H9 (cell line): ENCODE results near the gene NET1. TPM values are rescaled to one million over a fixed set of nuclear protein-coding genes. Genes with fewer than 3 reads are reported as not detected.

Experiments used
- DNase-seq: peaks from one replicate; pipeline ENCODE4 v3.0.0-alpha.2; 2017
- H2AFZ ChIP-seq: one replicate; pipeline ENCODE4 v1.6.1; 2013; ENCODE audit warnings: mild to moderate bottlenecking, low read length, control low read depth, moderate library complexity
- H2AK5ac ChIP-seq: 2 replicates; pipeline ENCODE4 v1.6.1; 2013; ENCODE audit warnings: low read length, control low read depth, mixed read lengths; ENCODE audit not compliant: insufficient read length
- H2BK120ac ChIP-seq: one replicate; pipeline ENCODE4 v1.6.1; 2013; ENCODE audit warnings: low read depth, mild to moderate bottlenecking, low read length, control low read depth, inconsistent platforms; ENCODE audit not compliant: poor library complexity, severe bottlenecking
- H2BK12ac ChIP-seq: 2 replicates; pipeline ENCODE4 v1.6.1; 2013; ENCODE audit warnings: low read length, control low read depth, mixed read lengths, low read depth; ENCODE audit not compliant: insufficient read length
- H2BK15ac ChIP-seq: 2 replicates; pipeline ENCODE4 v1.6.1; 2013; ENCODE audit warnings: low read depth, low read length, control low read depth
- H2BK20ac ChIP-seq: one replicate; pipeline ENCODE4 v1.6.1; 2013; ENCODE audit warnings: low read depth, mild to moderate bottlenecking, low read length, control low read depth, inconsistent platforms; ENCODE audit not compliant: poor library complexity, severe bottlenecking
- H2BK5ac ChIP-seq: 2 replicates; pipeline ENCODE4 v1.6.1; 2013; ENCODE audit warnings: low read length, control low read depth, mixed read lengths; ENCODE audit not compliant: insufficient read length
- H3K14ac ChIP-seq: 2 replicates; pipeline ENCODE4 v1.6.1; 2013; ENCODE audit warnings: low read length, control low read depth; ENCODE audit not compliant: insufficient read depth
- H3K18ac ChIP-seq: 2 replicates; pipeline ENCODE4 v1.6.1; 2013; ENCODE audit warnings: low read depth, mild to moderate bottlenecking, mixed read lengths, low read length, control low read depth; ENCODE audit not compliant: insufficient read length
- H3K23ac ChIP-seq: 2 replicates; pipeline ENCODE4 v1.6.1; 2013; ENCODE audit warnings: low read length, control low read depth, mixed read lengths, low read depth; ENCODE audit not compliant: insufficient read length
- H3K23me2 ChIP-seq: 2 replicates; pipeline ENCODE4 v1.6.1; 2013; ENCODE audit warnings: low read depth, mild to moderate bottlenecking, mixed read lengths, low read length, control low read depth; ENCODE audit not compliant: insufficient read length, poor library complexity, severe bottlenecking
- H3K27ac ChIP-seq: 2 replicates; pipeline ENCODE4 v1.5.1; 2013; ENCODE audit warnings: low read length, control low read depth, mixed read lengths, low read depth; ENCODE audit not compliant: insufficient read length
- H3K27me3 ChIP-seq: 2 replicates; pipeline ENCODE4 v1.6.1; 2013; ENCODE audit warnings: low read length, control low read depth, inconsistent platforms; ENCODE audit not compliant: insufficient read depth
- H3K4ac ChIP-seq: 2 replicates; pipeline ENCODE4 v1.6.1; 2013; ENCODE audit warnings: low read depth, mild to moderate bottlenecking, control low read depth, inconsistent platforms, low read length, moderate library complexity
- H3K4me1 ChIP-seq: 2 replicates; pipeline ENCODE4 v1.6.1; 2013; ENCODE audit warnings: low read length, control low read depth, inconsistent platforms; ENCODE audit not compliant: insufficient read depth
- H3K4me2 ChIP-seq: 2 replicates; pipeline ENCODE4 v1.6.1; 2013; ENCODE audit warnings: low read length, control low read depth, mixed read lengths; ENCODE audit not compliant: insufficient read length, insufficient read depth
- H3K56ac ChIP-seq: 2 replicates; pipeline ENCODE4 v1.6.1; 2013; ENCODE audit warnings: low read depth, mild to moderate bottlenecking, mixed read lengths, low read length, control low read depth; ENCODE audit not compliant: insufficient read length
- H3K79me1 ChIP-seq: 2 replicates; pipeline ENCODE4 v1.6.1; 2013; ENCODE audit warnings: low read depth, mild to moderate bottlenecking, moderate library complexity, low read length, control low read depth, inconsistent platforms; ENCODE audit not compliant: insufficient read depth, poor library complexity, severe bottlenecking
- H3K79me2 ChIP-seq: 2 replicates; pipeline ENCODE4 v1.6.1; 2013; ENCODE audit warnings: low read length, control low read depth, inconsistent platforms; ENCODE audit not compliant: insufficient read depth
- H3K9ac ChIP-seq: 2 replicates; pipeline ENCODE4 v1.6.1; 2013; ENCODE audit warnings: low read length, control low read depth, mixed read lengths; ENCODE audit not compliant: insufficient read length; ENCODE audit errors: extremely low read depth
- H3K9me3 ChIP-seq: one replicate; pipeline ENCODE4 v1.6.1; 2013; ENCODE audit warnings: low read depth, low read length, inconsistent platforms; ENCODE audit not compliant: control insufficient read depth
- H3T11ph ChIP-seq: one replicate; pipeline ENCODE4 v1.6.1; 2013; ENCODE audit warnings: mild to moderate bottlenecking, low read length, control low read depth, inconsistent platforms
- H4K20me1 ChIP-seq: one replicate; pipeline ENCODE4 v1.6.1; 2013; ENCODE audit not compliant: control insufficient read depth, insufficient read length, insufficient read depth
- H4K5ac ChIP-seq: 2 replicates; pipeline ENCODE4 v1.6.1; 2013; ENCODE audit warnings: low read depth, mild to moderate bottlenecking, mixed read lengths, low read length, control low read depth; ENCODE audit not compliant: insufficient read length
- H4K8ac ChIP-seq: replicated peaks from 2 replicates; pipeline ENCODE4 v1.6.1; 2013; ENCODE audit warnings: low read length, control low read depth, mixed read lengths, low read depth; ENCODE audit not compliant: insufficient read length
- H4K91ac ChIP-seq: 2 replicates; pipeline ENCODE4 v1.6.1; 2013; ENCODE audit warnings: low read depth, mild to moderate bottlenecking, moderate library complexity, mixed read lengths, low read length, control low read depth; ENCODE audit not compliant: insufficient read length
- H3K27ac Mint-ChIP-seq, 3 experiments: 2 replicates in 2 of 3; 3 replicates in 1 of 3; pipeline ENCODE4 v1.8.0; 2020 to 2021; ENCODE audit warnings: mixed read lengths in 3 of 3, mild to moderate bottlenecking in 1 of 3, moderate library complexity in 1 of 3
- H3K27me3 Mint-ChIP-seq: 2 replicates; pipeline ENCODE4 v1.8.0; 2021; ENCODE audit warnings: low read depth, mild to moderate bottlenecking, moderate library complexity, mixed read lengths
- H3K36me3 Mint-ChIP-seq, 3 experiments: 2 replicates in 2 of 3; 3 replicates in 1 of 3; pipeline ENCODE4 v1.8.0; 2020 to 2021; ENCODE audit warnings: low read depth in 3 of 3, mixed read lengths in 3 of 3; ENCODE audit not compliant: insufficient read depth in 1 of 3
- H3K4me1 Mint-ChIP-seq, 2 experiments: 2 replicates each; pipeline ENCODE4 v1.8.0; 2020; ENCODE audit warnings: mixed read lengths in 2 of 2
- H3K4me3 Mint-ChIP-seq, 2 experiments: 2 replicates in 1 of 2; 3 replicates in 1 of 2; pipeline ENCODE4 v1.8.0; 2020 to 2021; ENCODE audit warnings: mild to moderate bottlenecking in 2 of 2, mixed read lengths in 2 of 2, moderate library complexity in 1 of 2
- H3K9me3 Mint-ChIP-seq, 2 experiments: 2 replicates in 1 of 2; 3 replicates in 1 of 2; pipeline ENCODE4 v1.8.0; 2020; ENCODE audit warnings: mild to moderate bottlenecking in 2 of 2, mixed read lengths in 2 of 2, moderate library complexity in 1 of 2
- CTCF ChIP-seq: fragments of 200-600 bp; sonication (generic); conservative IDR thresholded peaks from 3 replicates; pipeline ENCODE4 v1.8.0; 2021; ENCODE audit warnings: antibody characterized with exemption, mild to moderate bottlenecking
- WGBS: extraction: QIAGEN DNeasy Blood & Tissue Kit; methylation state at CpG from one replicate; pipeline ENCODE4 v1.1.7; 2013; ENCODE audit warnings: missing lambda C conversion rate, low lambda C conversion rate, mixed read lengths; ENCODE audit not compliant: insufficient read length; ENCODE audit errors: extremely low coverage; 5-methylcytosine and 5-hydroxymethylcytosine counted together
- total RNA-seq: library from RNA; stranded (reverse); gene quantifications from 2 replicates; pipeline ENCODE4 v1.2.1, GENCODE V29; 2021

The NET1 gene
- total RNA-seq, 1 experiment from 2014 or later: 50.6 TPM

DNA sequence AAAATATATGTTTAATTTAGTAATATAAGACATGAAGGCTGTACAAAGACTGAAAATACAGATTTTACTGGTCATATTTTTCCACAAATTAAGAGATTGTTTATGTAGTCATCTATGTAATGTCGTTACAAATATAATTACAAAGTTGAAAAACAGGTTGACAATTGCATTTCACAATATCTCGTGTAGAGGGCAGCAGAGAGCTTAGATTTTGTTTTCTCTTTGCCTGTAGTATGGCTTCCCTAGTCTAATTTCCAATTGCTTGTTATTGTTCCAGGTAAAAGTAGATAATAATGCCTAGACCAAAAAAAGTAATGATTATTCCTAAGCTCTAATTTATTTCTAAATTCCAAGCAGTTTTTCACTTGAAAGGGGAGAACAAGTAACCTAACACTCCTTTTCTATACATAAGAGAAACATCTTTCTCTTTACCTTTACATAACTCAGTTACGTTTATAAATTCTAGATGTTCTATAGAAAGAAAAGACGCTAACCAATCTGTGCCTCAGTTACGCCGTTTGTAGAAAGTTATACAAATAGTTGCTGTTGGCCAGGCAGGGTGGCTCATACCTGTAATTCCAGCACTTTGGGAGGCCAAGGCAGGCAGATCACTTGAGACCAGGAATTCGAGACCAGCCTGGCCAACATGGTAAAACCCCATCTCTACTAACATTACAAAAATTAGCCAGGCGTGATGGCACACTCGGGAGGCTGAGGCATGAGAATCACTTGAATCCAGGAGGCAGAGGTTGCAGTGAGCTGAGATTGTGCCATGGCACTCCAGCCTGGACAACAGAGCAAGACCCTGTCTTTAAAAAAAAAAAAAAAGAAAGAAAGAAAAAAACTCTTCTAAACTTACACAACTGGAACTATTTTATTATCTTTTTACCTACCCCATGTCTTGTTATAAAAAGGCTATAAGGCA is 30.0 kb downstream of the NET1 start:
- Mint-ChIP-seq H3K27ac (no peak overlapping the region; a peak in 1 of 7 replicates), H3K36me3 (peaks cover 0 to 2% (median 0%) of the 10 kb centered on the region in 3 experiments; a peak in 4 of 7 replicates), H3K27me3 (no peaks in the 10 kb centered on the region), H3K4me1 (peaks cover 15 to 16% of the 10 kb centered on the region in 2 experiments), H3K9me3 (no peaks in the 10 kb centered on the region), H3K4me3 (no peak overlapping the region)
- no peaks in the 10 kb centered on the region for H3K4me1 ChIP-seq
- H2AK5ac ChIP-seq: no peak overlapping the region
- no peak overlapping the region for H3K9ac ChIP-seq
- no peaks in the 10 kb centered on the region for H4K20me1 ChIP-seq
- H3K14ac ChIP-seq: no peak overlapping the region
- no peak overlapping the region for H2BK12ac ChIP-seq
- H3K4ac ChIP-seq: no peak overlapping the region
- H3T11ph ChIP-seq: no peak overlapping the region
- H4K8ac ChIP-seq: no peak overlapping the region
- no CpG with 5 or more reads among the region's 9 CpGs for WGBS
- no peak for DNase-seq
- no peak overlapping the region for H3K56ac ChIP-seq
- no peaks in the 10 kb centered on the region for H3K23me2 ChIP-seq
- no peak overlapping the region for H4K5ac ChIP-seq
- no peak overlapping the region for H2BK5ac ChIP-seq
- H3K79me1 ChIP-seq: no peaks in the 10 kb centered on the region
- no peak overlapping the region for H2BK120ac ChIP-seq
- no peak overlapping the region for H3K27ac ChIP-seq
- H2AFZ ChIP-seq: no peak overlapping the region
- H3K4me2 ChIP-seq: no peak overlapping the region
- no peak overlapping the region for H2BK15ac ChIP-seq
- no peak overlapping the region for H4K91ac ChIP-seq
- H3K23ac ChIP-seq: no peak overlapping the region
- H3K27me3 ChIP-seq: no peaks in the 10 kb centered on the region
- no peak overlapping the region for H3K18ac ChIP-seq
- no peaks in the 10 kb centered on the region; the same call in 1 of the 2 replicates for H3K79me2 ChIP-seq
- H3K9me3 ChIP-seq: no peaks in the 10 kb centered on the region
- peak; percentile 86 for TF ChIP-seq CTCF
- H2BK20ac ChIP-seq: no peak overlapping the region
